ENCODE measurements around the gene TOR1AIP2. TPM values are rescaled to one million over a fixed set of nuclear protein-coding genes. Genes with fewer than 3 reads are reported as not detected.

TOR1AIP2 gene
- total and polyA plus RNA-seq, 2 donors (not counting 3 experiments of a cell fraction or from before 2014, with no cell fraction given): 18.6 to 101 TPM

DNA sequence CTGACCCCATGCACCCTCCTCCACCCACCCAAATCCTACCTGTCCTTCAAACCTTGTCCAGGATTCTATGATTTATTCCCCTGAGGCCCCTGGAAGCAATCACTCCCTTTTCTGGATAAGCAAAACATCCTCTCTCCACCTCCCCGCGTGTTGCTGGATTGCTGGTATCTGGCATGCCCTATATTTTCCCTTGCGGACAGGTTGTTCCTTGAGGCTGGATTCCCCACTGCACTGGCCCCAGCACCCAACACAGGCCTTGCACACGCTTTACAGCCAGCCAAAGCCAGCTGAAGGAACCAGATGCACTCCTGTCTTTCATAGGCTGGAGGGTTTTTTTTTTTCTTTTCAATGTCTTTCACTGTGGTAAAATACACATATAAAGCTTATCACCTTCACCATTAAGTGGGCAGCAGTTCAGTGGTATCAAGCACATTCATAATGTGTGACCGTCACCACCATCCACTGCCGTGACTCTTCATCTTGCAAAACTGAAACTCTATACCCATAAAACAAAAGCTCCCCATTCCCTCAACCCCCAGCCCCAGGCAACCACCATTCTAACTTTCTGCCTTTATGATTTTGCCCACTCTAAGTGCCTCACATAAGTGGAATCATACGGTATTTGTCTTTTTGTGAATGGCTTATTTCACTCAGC is 50.9 kb downstream of the TOR1AIP2 start:
- H3K27ac ChIP-seq (ENCODE audit: insufficient read depth, low read depth, low read length): no peak overlapping the region
- dilution Hi-C loops (cut with MboI; ENCODE audit: extremely low pct_ligation_motif_present, low sequenced_read_pairs): no loop called here
- intact Hi-C loops (cut with micrococcal nuclease): no loop called here
- H3K4me1 ChIP-seq (ENCODE audit: control insufficient read depth, extremely low read depth, insufficient read depth, low read length): no peaks in the 10 kb centered on the region
- DNase-seq (ENCODE audit: low read depth, low spot score) (no peak), FAIRE-seq (no peak)
- H3K27me3 ChIP-seq (ENCODE audit: control insufficient read depth in 2 of 2, insufficient read depth in 2 of 2, low read length in 2 of 2): peaks cover 0 to 5% of the 10 kb centered on the region in 2 experiments
- H3K4me2 ChIP-seq (ENCODE audit: insufficient read depth, low read length): no peak overlapping the region
- H3K4me3 ChIP-seq (replicated peaks in 1 of 3; ENCODE audit: insufficient read depth in 1 of 3, low read depth in 1 of 3, low read length in 3 of 3): no peak overlapping the region
- ChIA-PET CTCF (no interaction called here), POLR2A (no interaction called here)
- TF ChIP-seq, protein P1, sequence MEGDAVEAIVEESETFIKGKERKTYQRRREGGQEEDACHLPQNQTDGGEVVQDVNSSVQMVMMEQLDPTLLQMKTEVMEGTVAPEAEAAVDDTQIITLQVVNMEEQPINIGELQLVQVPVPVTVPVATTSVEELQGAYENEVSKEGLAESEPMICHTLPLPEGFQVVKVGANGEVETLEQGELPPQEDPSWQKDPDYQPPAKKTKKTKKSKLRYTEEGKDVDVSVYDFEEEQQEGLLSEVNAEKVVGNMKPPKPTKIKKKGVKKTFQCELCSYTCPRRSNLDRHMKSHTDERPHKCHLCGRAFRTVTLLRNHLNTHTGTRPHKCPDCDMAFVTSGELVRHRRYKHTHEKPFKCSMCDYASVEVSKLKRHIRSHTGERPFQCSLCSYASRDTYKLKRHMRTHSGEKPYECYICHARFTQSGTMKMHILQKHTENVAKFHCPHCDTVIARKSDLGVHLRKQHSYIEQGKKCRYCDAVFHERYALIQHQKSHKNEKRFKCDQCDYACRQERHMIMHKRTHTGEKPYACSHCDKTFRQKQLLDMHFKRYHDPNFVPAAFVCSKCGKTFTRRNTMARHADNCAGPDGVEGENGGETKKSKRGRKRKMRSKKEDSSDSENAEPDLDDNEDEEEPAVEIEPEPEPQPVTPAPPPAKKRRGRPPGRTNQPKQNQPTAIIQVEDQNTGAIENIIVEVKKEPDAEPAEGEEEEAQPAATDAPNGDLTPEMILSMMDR (IDR thresholded peaks at IDR 0.05; ENCODE audit: extremely low read depth in 1 of 2, insufficient read depth in 1 of 2, low read depth in 1 of 2, low read length in 2 of 2): no peak
- TF ChIP-seq EZH2 (IDR thresholded peaks at IDR 0.05; ENCODE audit: borderline replicate concordance, low read depth, low read length, severe bottlenecking) (no peak), JUN (IDR thresholded peaks at IDR 0.05; ENCODE audit: borderline replicate concordance, insufficient read depth, insufficient read length, low read depth) (no peak), FOS (IDR thresholded peaks at IDR 0.05; ENCODE audit: borderline replicate concordance, insufficient read depth, low read length) (no peak), MYC (IDR thresholded peaks at IDR 0.05; ENCODE audit: low read depth, low read length) (no peak)
- no peaks in the 10 kb centered on the region for H3K9me3 ChIP-seq (replicated peaks; ENCODE audit: control insufficient read depth, insufficient read depth, low read length)
- H3K9ac ChIP-seq (replicated peaks; ENCODE audit: extremely low read depth, insufficient read depth, low read length): no peak overlapping the region
- H3K9me1 ChIP-seq (replicated peaks; ENCODE audit: control insufficient read depth, extremely low read depth, insufficient read depth, low read length): no peaks in the 10 kb centered on the region
- no peaks in the 10 kb centered on the region for H3K36me3 ChIP-seq (ENCODE audit: control insufficient read depth in 2 of 2, extremely low read depth in 1 of 2, insufficient read depth in 2 of 2, low read length in 2 of 2)
- H4K20me1 ChIP-seq (replicated peaks; ENCODE audit: control insufficient read depth, extremely low read depth, insufficient read depth, low read length): no peaks in the 10 kb centered on the region
- H3K79me2 ChIP-seq (ENCODE audit: control insufficient read depth, insufficient read depth, low read length): no peaks in the 10 kb centered on the region
- BruUV-seq (replicated peaks): no TSS peak
- H2AFZ ChIP-seq (ENCODE audit: low read depth, low read length): no peak overlapping the region

Measured in endothelial cell of umbilical vein (primary cell).